ENCODE results near the gene CARS1. TPM values are rescaled to one million over a fixed set of nuclear protein-coding genes. Genes with fewer than 3 reads are reported as not detected.

Gene CARS1
- total RNA-seq, 4 donors from 2014 or later: 41.7 to 59.9 (median 54.1) TPM

DNA sequence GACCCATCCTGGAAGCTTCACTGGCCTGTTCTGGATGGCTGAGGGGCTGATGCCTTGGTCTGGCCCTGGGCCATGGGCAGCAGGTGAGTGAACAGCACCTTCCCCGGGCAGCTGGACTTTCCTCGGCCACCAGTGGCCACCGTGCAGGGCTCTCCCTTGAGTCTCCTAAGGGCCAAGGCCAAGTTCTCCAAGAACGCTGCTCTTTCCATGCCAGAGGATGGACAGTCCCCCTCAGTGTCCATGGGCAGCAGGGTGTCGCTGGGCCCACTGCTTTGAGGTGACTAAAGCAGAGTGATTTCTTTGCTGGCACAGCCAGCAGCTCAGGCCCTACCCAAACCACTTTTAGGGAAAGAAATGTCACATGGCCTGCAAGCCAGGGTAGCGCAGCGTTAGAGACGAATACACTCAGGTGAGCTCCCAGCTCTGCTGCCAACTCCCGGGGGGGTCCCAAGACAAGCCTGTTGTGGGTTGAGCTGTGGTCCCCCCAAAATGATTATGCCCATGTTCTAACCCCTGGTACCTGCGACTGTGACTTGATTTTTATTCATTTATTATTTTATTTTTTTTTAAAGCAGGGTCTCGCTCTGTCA, 3.3 kb upstream of the CARS1 start:
- TF ChIP-seq, protein P1, sequence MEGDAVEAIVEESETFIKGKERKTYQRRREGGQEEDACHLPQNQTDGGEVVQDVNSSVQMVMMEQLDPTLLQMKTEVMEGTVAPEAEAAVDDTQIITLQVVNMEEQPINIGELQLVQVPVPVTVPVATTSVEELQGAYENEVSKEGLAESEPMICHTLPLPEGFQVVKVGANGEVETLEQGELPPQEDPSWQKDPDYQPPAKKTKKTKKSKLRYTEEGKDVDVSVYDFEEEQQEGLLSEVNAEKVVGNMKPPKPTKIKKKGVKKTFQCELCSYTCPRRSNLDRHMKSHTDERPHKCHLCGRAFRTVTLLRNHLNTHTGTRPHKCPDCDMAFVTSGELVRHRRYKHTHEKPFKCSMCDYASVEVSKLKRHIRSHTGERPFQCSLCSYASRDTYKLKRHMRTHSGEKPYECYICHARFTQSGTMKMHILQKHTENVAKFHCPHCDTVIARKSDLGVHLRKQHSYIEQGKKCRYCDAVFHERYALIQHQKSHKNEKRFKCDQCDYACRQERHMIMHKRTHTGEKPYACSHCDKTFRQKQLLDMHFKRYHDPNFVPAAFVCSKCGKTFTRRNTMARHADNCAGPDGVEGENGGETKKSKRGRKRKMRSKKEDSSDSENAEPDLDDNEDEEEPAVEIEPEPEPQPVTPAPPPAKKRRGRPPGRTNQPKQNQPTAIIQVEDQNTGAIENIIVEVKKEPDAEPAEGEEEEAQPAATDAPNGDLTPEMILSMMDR (IDR thresholded peaks at IDR 0.05): no peak
- no peak for TF ChIP-seq POLR2A (IDR thresholded peaks at IDR 0.05)
- DNase-seq: peak in 1 of 3 donors; percentile 38
- H3K27ac ChIP-seq: no peak overlapping the region
- no peaks in the 10 kb centered on the region for H3K27me3 ChIP-seq
- no peak overlapping the region for H3K4me3 ChIP-seq
- H3K9me3 ChIP-seq: no peaks in the 10 kb centered on the region
- no peaks in the 10 kb centered on the region for H3K36me3 ChIP-seq
- peaks cover 0 to 10% (median 1%) of the 10 kb centered on the region in 4 donors for H3K4me1 ChIP-seq

DNA sequence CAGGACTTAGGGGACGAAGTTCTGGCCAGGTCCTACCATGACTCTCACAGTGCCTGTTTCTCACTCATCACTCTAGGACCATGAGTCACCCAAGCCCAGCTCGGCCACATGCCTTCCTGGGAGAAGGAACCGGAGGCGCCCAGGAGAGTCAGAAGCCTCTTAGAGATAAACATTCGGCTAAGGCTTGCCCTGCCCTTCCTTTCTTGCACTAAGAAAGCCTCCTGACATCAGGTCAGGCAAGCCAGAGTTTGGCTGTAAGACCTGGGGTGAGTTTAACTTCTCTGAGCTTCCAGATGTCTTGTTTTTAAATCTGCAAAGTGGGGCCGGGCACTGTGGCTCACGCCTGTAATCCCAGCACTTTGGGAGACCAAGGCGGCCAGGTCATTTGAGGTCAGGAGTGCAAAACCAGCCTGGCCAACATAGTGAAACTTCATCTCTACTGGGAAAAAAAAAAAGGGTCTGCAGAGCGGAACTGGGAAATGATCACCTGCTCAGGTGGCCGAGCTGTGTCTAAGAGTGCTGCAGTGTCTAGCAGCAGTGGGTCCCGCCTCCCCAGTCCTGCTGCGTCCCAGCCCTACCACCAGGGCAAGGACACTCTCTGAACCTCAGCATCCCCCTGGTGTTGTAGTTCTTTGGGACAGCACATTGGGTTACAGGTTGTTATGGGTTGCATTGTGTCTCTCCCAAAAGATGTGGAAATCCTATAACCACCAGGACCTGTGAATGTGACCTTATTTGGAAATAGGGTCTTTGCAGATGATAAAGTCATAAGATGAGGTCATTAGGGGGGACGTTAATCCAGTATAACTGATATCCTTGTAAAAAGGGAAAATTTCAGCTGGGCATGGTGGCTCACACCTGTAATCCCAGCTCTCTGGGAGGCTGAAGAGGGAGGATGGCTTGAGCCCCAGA, 1.8 kb upstream of the CARS1 start:
- peaks cover 0 to 14% (median 1%) of the 10 kb centered on the region in 4 donors for H3K4me1 ChIP-seq
- no peaks in the 10 kb centered on the region for H3K9me3 ChIP-seq
- no peak for TF ChIP-seq POLR2A (IDR thresholded peaks at IDR 0.05)
- TF ChIP-seq, protein P1 (IDR thresholded peaks at IDR 0.05): no peak
- no peaks in the 10 kb centered on the region for H3K27me3 ChIP-seq
- peak in 1 of 3 donors; percentile 29 for DNase-seq
- H3K36me3 ChIP-seq: peaks cover 0 to 8% (median 0%) of the 10 kb centered on the region in 3 donors
- no peak overlapping the region for H3K4me3 ChIP-seq
- no peak overlapping the region for H3K27ac ChIP-seq

DNA sequence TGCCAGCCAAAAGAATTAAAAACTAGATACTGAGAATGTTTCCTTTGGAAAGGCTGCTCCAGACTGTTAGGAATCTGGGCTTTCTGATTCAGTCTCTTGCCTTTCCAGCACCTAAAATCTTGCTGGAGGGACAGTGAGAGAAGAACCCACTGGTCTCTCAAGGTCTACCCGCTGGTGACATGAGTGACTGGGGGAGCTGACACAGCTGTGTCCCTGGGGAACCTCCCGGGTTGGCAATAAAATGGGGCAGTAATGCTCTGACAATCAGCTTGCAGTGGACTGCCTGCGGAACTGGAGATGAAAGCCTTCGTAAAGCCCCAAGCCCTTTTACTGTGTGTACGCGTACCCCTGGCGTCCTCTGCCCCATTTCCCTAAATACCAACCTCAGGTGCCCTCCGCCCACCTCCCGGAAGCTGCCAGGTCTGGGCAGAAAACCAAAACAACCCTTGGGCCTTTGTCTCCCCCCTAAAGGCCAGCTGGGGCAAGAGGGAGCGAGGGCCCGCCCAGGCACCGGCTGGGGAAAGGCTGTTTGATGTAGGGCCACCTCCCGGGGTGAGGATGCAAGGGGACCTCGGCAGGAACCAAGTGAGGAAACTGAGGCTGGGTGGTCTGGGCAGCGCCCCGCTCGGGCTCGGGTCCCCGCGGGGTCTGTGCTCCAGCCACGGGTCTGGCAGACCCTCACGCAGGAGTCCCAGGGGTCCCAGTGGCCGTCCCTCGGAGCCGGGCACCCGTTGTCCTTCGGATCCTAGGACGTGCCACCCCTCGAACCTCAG, 741 bp downstream of the CARS1 start:
- DNase-seq: peak in 1 of 3 donors; percentile 55
- H3K4me1 ChIP-seq: peaks cover 0 to 23% (median 1%) of the 10 kb centered on the region in 4 donors
- TF ChIP-seq, protein P1 (IDR thresholded peaks at IDR 0.05): no peak
- TF ChIP-seq POLR2A (IDR thresholded peaks at IDR 0.05): no peak

DNA sequence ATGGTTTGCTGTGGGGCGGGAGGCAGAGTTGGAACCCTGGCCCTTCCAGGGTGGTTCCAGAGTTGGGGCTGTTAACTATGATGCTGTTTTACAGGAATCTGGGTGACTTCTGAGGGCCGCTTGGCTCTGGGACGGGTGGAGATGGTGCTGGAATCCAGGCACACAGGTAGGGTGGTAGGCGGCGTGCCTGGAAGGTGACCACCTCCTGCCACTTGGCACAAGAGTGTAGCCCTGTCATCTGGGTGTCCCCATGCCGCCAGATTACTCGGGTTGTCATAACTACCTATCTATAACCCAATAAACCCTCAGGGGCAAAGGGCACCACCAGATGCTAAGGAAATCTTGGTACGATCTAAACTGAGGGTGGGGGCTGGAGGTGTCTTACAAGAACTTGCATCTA, 1.3 kb downstream of the CARS1 start:
- no peaks in the 10 kb centered on the region for H3K27me3 ChIP-seq
- TF ChIP-seq, protein P1 (IDR thresholded peaks at IDR 0.05): no peak
- TF ChIP-seq POLR2A (IDR thresholded peaks at IDR 0.05): no peak
- H3K4me1 ChIP-seq: peaks cover 0 to 23% (median 1%) of the 10 kb centered on the region in 4 donors
- H3K4me3 ChIP-seq: peak overlapping the region in 2 of 4 donors; percentile 89 to 98
- peaks cover 0 to 10% (median 0%) of the 10 kb centered on the region in 3 donors for H3K36me3 ChIP-seq
- peak overlapping the region in 3 of 4 donors; percentile 75 to 85 (median 78) for H3K27ac ChIP-seq
- no peaks in the 10 kb centered on the region for H3K9me3 ChIP-seq
- DNase-seq: peak in 2 of 3 donors; percentile 48 to 55

More for the DNA sequence above, 741 bp downstream of the CARS1 start:
- Histone ChIP-seq H3K27ac (peak overlapping the region; percentile 75 to 91 (median 82)), H3K4me3 (peak overlapping the region; percentile 81 to 98 (median 94)), H3K9me3 (no peaks in the 10 kb centered on the region), H3K36me3 (peaks cover 0 to 10% (median 0%) of the 10 kb centered on the region in 3 donors), H3K27me3 (no peaks in the 10 kb centered on the region)

DNA sequence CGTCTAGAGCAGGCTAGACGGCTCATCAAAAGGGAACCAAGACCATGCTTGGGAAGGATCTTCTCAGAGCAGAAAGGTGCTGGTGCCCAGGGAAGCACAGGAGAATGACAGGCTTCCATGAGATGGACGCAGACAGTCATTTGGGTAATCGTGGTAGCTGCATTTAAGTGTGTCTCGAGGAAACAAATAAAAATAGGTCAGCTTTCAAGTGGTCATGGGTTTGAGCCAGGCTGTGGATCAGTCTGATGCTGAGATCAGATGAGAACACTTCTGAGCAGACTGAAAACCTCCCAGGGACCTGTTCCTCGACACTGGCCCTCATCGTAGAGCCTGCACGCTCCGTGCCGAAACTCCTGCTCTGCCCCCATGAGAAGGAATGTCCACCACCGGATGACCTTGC, 4.7 kb downstream of the CARS1 start:
- no peak for DNase-seq
- Histone ChIP-seq H3K9me3 (no peaks in the 10 kb centered on the region), H3K27me3 (no peaks in the 10 kb centered on the region), H3K27ac (no peak overlapping the region), H3K4me1 (peaks cover 0 to 45% (median 14%) of the 10 kb centered on the region in 4 donors), H3K36me3 (peaks cover 0 to 10% (median 0%) of the 10 kb centered on the region in 3 donors), H3K4me3 (no peak overlapping the region)
- TF ChIP-seq, protein P1 (IDR thresholded peaks at IDR 0.05): no peak
- no peak for TF ChIP-seq POLR2A (IDR thresholded peaks at IDR 0.05)

All from Peyer's patch (tissue), 4 donors.